ENCODE measurements around the gene EPX.

Gene EPX

GRCh38 chr17:58219789-58220183 lies 27.3 kb downstream of the EPX start:
- DNase-seq (ENCODE audit: extremely low spot score, insufficient read length, low read depth) (no peak), FAIRE-seq (no peak)

GRCh38 chr17:58224315-58224714 lies 31.8 kb downstream of the EPX start:
- no peak for FAIRE-seq
- no peak for DNase-seq (ENCODE audit: extremely low spot score, insufficient read length, low read depth)

- no peak for DNase-seq (ENCODE audit: extremely low spot score, insufficient read length, low read depth)
- no peak for FAIRE-seq
Observed at GRCh38 chr17:58227733-58228132, 35.2 kb downstream of the EPX start.

- FAIRE-seq (no peak), DNase-seq (ENCODE audit: extremely low spot score, insufficient read length, low read depth) (no peak)
Observed at GRCh38 chr17:58228679-58229078, 36.2 kb downstream of the EPX start.

GRCh38 chr17:58229384-58229783 lies 36.9 kb downstream of the EPX start:
- DNase-seq (ENCODE audit: extremely low spot score, insufficient read length, low read depth) (no peak), FAIRE-seq (no peak)

GRCh38 chr17:58229881-58230280 lies 37.4 kb downstream of the EPX start:
- FAIRE-seq (no peak), DNase-seq (ENCODE audit: extremely low spot score, insufficient read length, low read depth) (no peak)

- no peak for FAIRE-seq
Observed at GRCh38 chr17:58231641-58232040, 39.1 kb downstream of the EPX start.

GRCh38 chr17:58232707-58233156 lies 40.2 kb downstream of the EPX start:
- DNase-seq (ENCODE audit: extremely low spot score, insufficient read length, low read depth) (peak; percentile 39), FAIRE-seq (peak; percentile 94)

More at GRCh38 chr17:58231641-58232040, 39.1 kb downstream of the EPX start:
- DNase-seq (ENCODE audit: extremely low spot score, insufficient read length, low read depth) = no peak

GRCh38 chr17:58233543-58233942 lies 41.0 kb downstream of the EPX start:
- DNase-seq (ENCODE audit: extremely low spot score, insufficient read length, low read depth) (peak; percentile 48), FAIRE-seq (peak; percentile 86)

GRCh38 chr17:58234512-58234911 lies 42.0 kb downstream of the EPX start:
- FAIRE-seq = no peak
- DNase-seq (ENCODE audit: extremely low spot score, insufficient read length, low read depth) = no peak

GRCh38 chr17:58235821-58236220 lies 43.3 kb downstream of the EPX start:
- no peak for DNase-seq (ENCODE audit: extremely low spot score, insufficient read length, low read depth)
- no peak for FAIRE-seq

GRCh38 chr17:58236394-58236793 lies 43.9 kb downstream of the EPX start:
- no peak for FAIRE-seq
- no peak for DNase-seq (ENCODE audit: extremely low spot score, insufficient read length, low read depth)

GRCh38 chr17:58238147-58238634 lies 45.7 kb downstream of the EPX start, which contains the start of gene LPO:
Gene LPO, plus strand, starts transcription at chr17:58238584. Its CDS starts 4,396 bp downstream, at chr17:58242980.
- FAIRE-seq (no peak), DNase-seq (ENCODE audit: extremely low spot score, insufficient read length, low read depth) (no peak)

GRCh38 chr17:58239987-58240386 lies 47.5 kb downstream of the EPX start:
- no peak for DNase-seq (ENCODE audit: extremely low spot score, insufficient read length, low read depth)
- no peak for FAIRE-seq

GRCh38 chr17:58242171-58242784 lies 49.8 kb downstream of the EPX start:
- no peak for FAIRE-seq
- DNase-seq (ENCODE audit: extremely low spot score, insufficient read length, low read depth) = no peak

GRCh38 chr17:58244963-58245362 lies 52.4 kb downstream of the EPX start:
- DNase-seq (ENCODE audit: extremely low spot score, insufficient read length, low read depth) = no peak
- FAIRE-seq = no peak

- DNase-seq (ENCODE audit: extremely low spot score, insufficient read length, low read depth) (no peak), FAIRE-seq (no peak)
Observed at GRCh38 chr17:58245428-58246103, 53.0 kb downstream of the EPX start.

- FAIRE-seq (no peak), DNase-seq (ENCODE audit: extremely low spot score, insufficient read length, low read depth) (no peak)
Observed at GRCh38 chr17:58246104-58246740, 53.7 kb downstream of the EPX start.

- no peak for FAIRE-seq
- DNase-seq (ENCODE audit: extremely low spot score, insufficient read length, low read depth) = no peak
Observed at GRCh38 chr17:58246781-58247180, 54.3 kb downstream of the EPX start.

GRCh38 chr17:58247511-58248363 lies 55.2 kb downstream of the EPX start:
- no peak for DNase-seq (ENCODE audit: extremely low spot score, insufficient read length, low read depth)
- peak; percentile 48 for FAIRE-seq

Data from GM18507 (cell line).